ENCODE data around the gene CPLANE1. TPM values are rescaled to one million over a fixed set of nuclear protein-coding genes. Genes with fewer than 3 reads are reported as not detected.

The CPLANE1 gene
- total RNA-seq, 4 donors from 2014 or later = 50.0 to 80.0 (median 61.1) TPM

DNA sequence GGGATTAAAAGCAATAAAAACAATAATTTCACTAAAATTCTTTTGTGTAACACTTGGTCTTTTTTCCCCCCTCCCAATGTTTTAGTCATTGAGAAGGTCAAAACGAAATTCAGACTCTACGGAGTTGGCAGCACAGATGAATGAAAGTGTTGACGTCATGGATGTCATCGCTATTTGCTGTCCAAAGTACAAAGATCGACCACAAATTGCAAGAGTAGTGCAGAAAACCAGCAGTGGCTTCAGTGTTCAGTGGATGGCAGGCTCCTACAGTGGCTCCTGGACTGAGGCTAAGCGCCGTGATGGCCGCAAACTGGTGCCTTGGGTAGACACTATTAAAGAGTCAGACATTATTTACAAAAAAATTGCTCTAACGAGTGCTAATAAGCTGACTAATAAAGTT, 184.7 kb downstream of the CPLANE1 start:
- Histone ChIP-seq H3K27ac (no peak overlapping the region), H3K27me3 (no peaks in the 10 kb centered on the region), H3K36me3 (peaks cover 0 to 76% (median 5%) of the 10 kb centered on the region in 3 donors), H3K4me3 (no peak overlapping the region), H3K9me3 (no peaks in the 10 kb centered on the region), H3K4me1 (no peaks in the 10 kb centered on the region)
- DNase-seq (ENCODE audit: low spot score in 2 of 2) = no peak
- WGBS, 2 donors = 86 to 90% methylated on average over 9 of the region's 9 CpGs
- no peak for TF ChIP-seq POLR2A (IDR thresholded peaks at IDR 0.05)
- TF ChIP-seq, protein P1, sequence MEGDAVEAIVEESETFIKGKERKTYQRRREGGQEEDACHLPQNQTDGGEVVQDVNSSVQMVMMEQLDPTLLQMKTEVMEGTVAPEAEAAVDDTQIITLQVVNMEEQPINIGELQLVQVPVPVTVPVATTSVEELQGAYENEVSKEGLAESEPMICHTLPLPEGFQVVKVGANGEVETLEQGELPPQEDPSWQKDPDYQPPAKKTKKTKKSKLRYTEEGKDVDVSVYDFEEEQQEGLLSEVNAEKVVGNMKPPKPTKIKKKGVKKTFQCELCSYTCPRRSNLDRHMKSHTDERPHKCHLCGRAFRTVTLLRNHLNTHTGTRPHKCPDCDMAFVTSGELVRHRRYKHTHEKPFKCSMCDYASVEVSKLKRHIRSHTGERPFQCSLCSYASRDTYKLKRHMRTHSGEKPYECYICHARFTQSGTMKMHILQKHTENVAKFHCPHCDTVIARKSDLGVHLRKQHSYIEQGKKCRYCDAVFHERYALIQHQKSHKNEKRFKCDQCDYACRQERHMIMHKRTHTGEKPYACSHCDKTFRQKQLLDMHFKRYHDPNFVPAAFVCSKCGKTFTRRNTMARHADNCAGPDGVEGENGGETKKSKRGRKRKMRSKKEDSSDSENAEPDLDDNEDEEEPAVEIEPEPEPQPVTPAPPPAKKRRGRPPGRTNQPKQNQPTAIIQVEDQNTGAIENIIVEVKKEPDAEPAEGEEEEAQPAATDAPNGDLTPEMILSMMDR (IDR thresholded peaks at IDR 0.05) = no peak
- TF ChIP-seq EP300 (IDR thresholded peaks at IDR 0.05) = no peak

DNA sequence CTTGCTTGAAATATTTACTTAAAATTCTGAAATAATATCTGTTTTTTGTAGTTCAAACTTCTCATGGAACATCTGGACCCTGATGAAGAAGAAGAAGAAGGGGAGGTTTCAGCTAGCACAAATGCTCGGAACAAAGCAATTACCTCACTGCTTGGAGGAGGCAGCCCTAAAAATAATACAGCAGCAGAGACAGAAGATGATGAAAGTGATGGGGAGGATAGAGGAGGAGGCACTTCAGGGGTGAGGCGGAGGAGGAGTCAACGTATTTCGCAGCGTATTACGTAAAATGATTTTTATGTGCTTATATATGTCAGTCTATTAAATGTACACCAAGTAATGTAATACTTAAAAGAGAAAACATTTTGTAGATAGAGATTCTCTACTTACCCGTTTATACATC, 185.4 kb downstream of the CPLANE1 start:
- TF ChIP-seq, protein P1 (IDR thresholded peaks at IDR 0.05) = no peak
- TF ChIP-seq POLR2A (IDR thresholded peaks at IDR 0.05) (no peak), EP300 (IDR thresholded peaks at IDR 0.05) (no peak)
- Histone ChIP-seq H3K9me3 (no peaks in the 10 kb centered on the region), H3K4me1 (no peaks in the 10 kb centered on the region), H3K27ac (no peak overlapping the region), H3K4me3 (no peak overlapping the region), H3K27me3 (no peaks in the 10 kb centered on the region), H3K36me3 (peaks cover 0 to 83% (median 5%) of the 10 kb centered on the region in 3 donors)
- no peak for DNase-seq (ENCODE audit: low spot score in 2 of 2)
- WGBS, 2 donors = 93 to 96% methylated on average over 7 of the region's 7 CpGs

DNA sequence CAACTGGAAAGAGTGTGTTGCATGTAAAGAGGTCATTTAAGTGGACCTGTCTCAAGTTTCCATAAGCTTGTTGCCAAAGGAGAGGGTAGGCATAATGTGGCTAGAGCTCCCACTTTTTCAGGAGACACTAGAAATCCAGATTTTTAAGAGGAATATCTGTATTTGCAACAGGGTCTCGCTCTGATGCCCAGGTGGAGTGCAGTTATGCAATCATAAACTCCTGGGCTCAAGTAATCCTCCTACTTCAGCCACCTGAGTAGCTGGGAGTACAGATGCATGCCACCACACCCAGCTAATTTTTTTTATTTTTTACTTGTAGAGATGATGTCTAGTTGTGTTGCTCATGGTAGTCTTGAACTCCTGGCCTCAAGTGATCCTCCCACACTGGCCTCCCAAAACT, 189.1 kb downstream of the CPLANE1 start:
- 100% methylated on average over 1 of the region's 1 CpG for WGBS, 2 donors
- no peak overlapping the region for H3K27ac ChIP-seq
- H3K4me3 ChIP-seq = no peak overlapping the region
- H3K36me3 ChIP-seq = peaks cover 0 to 83% (median 5%) of the 10 kb centered on the region in 3 donors
- H3K4me1 ChIP-seq = no peaks in the 10 kb centered on the region
- TF ChIP-seq EP300 (IDR thresholded peaks at IDR 0.05) (no peak), POLR2A (IDR thresholded peaks at IDR 0.05) (no peak)
- TF ChIP-seq, protein P1 (IDR thresholded peaks at IDR 0.05) = no peak
- DNase-seq (ENCODE audit: low spot score in 2 of 2) = no peak
- no peaks in the 10 kb centered on the region for H3K27me3 ChIP-seq
- no peaks in the 10 kb centered on the region for H3K9me3 ChIP-seq

DNA sequence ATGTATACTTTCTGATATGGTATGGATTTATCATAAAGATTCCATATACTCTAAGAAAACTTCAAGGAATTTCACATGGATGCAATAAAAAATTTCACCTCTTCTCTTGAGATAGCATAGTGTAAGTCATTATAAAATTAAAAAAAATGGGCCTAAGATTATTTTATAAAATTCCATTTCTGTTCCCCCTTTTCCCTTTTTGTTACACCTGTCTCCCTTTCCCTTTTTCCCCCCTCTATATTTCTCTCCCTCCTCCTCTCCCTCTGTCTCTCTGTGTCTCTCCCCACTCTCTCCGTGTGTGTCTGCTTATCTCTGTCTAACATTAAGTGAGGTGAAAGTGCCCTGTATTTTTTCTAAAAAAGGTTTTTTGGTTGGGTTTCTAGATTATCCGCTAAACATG, 192.4 kb downstream of the CPLANE1 start:
- H3K36me3 ChIP-seq = peaks cover 0 to 84% (median 5%) of the 10 kb centered on the region in 3 donors
- no peak for DNase-seq (ENCODE audit: low spot score in 2 of 2)
- H3K27ac ChIP-seq = no peak overlapping the region
- no peaks in the 10 kb centered on the region for H3K27me3 ChIP-seq
- H3K4me3 ChIP-seq = no peak overlapping the region
- TF ChIP-seq EP300 (IDR thresholded peaks at IDR 0.05) = no peak
- no peak for TF ChIP-seq POLR2A (IDR thresholded peaks at IDR 0.05)
- TF ChIP-seq, protein P1 (IDR thresholded peaks at IDR 0.05) = no peak
- H3K4me1 ChIP-seq = no peaks in the 10 kb centered on the region
- 89% methylated on average over 2 of the region's 2 CpGs for WGBS, 2 donors
- no peaks in the 10 kb centered on the region for H3K9me3 ChIP-seq

Small RNA genes lying within 50 kb of the gene (small RNA-seq; reads per million reads assigned to genes)
- gene C8orf59P2 = not detected

Other genes with a start within 250 kb of the CPLANE1 start
- 10 to 100 TPM; 20.4 to 25.5 (median 22.6) TPM for gene NUP155, start 121.7 kb upstream of the CPLANE1 start, total RNA-seq
- gene WDR70, start 129.9 kb upstream of the CPLANE1 start, total RNA-seq = 10 to 100 TPM; 35.1 to 68.6 (median 47.4) TPM

Data from tibial nerve (tissue), 4 donors.